GM21423 (cell line): Measurements from ENCODE around the gene AMMECR1.

Source experiments
- ATAC-seq: cut with Tn5 transposase; IDR thresholded peaks from one replicate; pipeline ENCODE4 v1.9.1; 2021; ENCODE audit warnings: mild to moderate bottlenecking, moderate library complexity; ENCODE audit not compliant: unreplicated experiment

Gene AMMECR1

GRCh38 chrX:110311437-110312230 is 6.3 kb downstream of the AMMECR1 start:
- ATAC-seq, result no peak

- peak; percentile 90 for ATAC-seq
Measured at GRCh38 chrX:110310896-110311295, 7.0 kb downstream of the AMMECR1 start.

GRCh38 chrX:110310000-110310790 is 7.7 kb downstream of the AMMECR1 start:
- ATAC-seq, result no peak

- no peak for ATAC-seq
Measured at GRCh38 chrX:110308220-110308619, 9.7 kb downstream of the AMMECR1 start.

- ATAC-seq, result no peak
Measured at GRCh38 chrX:110304884-110305283, 13.0 kb downstream of the AMMECR1 start.

- no peak for ATAC-seq
Measured at GRCh38 chrX:110304371-110304770, 13.5 kb downstream of the AMMECR1 start.

GRCh38 chrX:110302975-110303374 is 14.9 kb downstream of the AMMECR1 start:
- no peak for ATAC-seq

GRCh38 chrX:110301194-110301593 is 16.7 kb downstream of the AMMECR1 start:
- ATAC-seq, result no peak

GRCh38 chrX:110294087-110294486 is 23.8 kb downstream of the AMMECR1 start:
- ATAC-seq, result no peak

GRCh38 chrX:110293658-110294057 is 24.2 kb downstream of the AMMECR1 start:
- ATAC-seq, result no peak

- ATAC-seq, result no peak
Measured at GRCh38 chrX:110287605-110288004, 30.3 kb downstream of the AMMECR1 start.

GRCh38 chrX:110286106-110286505 is 31.8 kb downstream of the AMMECR1 start:
- no peak for ATAC-seq

- no peak for ATAC-seq
Measured at GRCh38 chrX:110284159-110284558, 33.7 kb downstream of the AMMECR1 start.

- no peak for ATAC-seq
Measured at GRCh38 chrX:110282922-110283321, 35.0 kb downstream of the AMMECR1 start.

GRCh38 chrX:110281377-110281776 is 36.5 kb downstream of the AMMECR1 start:
- ATAC-seq, result no peak

- no peak for ATAC-seq
Measured at GRCh38 chrX:110280954-110281353, 36.9 kb downstream of the AMMECR1 start.

- ATAC-seq, result no peak
Measured at GRCh38 chrX:110277609-110278008, 40.3 kb downstream of the AMMECR1 start.

GRCh38 chrX:110276778-110277177 is 41.1 kb downstream of the AMMECR1 start:
- ATAC-seq, result peak; percentile 94

- ATAC-seq, result no peak
Measured at GRCh38 chrX:110268886-110269285, 49.0 kb downstream of the AMMECR1 start.

- ATAC-seq, result no peak
Measured at GRCh38 chrX:110268395-110268794, 49.5 kb downstream of the AMMECR1 start.

- ATAC-seq, result no peak
Measured at GRCh38 chrX:110267874-110268273, 50.0 kb downstream of the AMMECR1 start.

- ATAC-seq, result no peak
Measured at GRCh38 chrX:110265661-110266060, 52.2 kb downstream of the AMMECR1 start.
